HG03432 (cell line): Measurements from ENCODE around the gene DLG2.

Experiments
- ATAC-seq: cut with Tn5 transposase; IDR thresholded peaks from one replicate; pipeline ENCODE4 v1.9.1; 2021; ENCODE audit warnings: mild to moderate bottlenecking, moderate library complexity; ENCODE audit not compliant: unreplicated experiment

The DLG2 gene

GRCh38 chr11:83538286-83538685 is 2088.9 kb downstream of the DLG2 start:
- no peak for ATAC-seq

GRCh38 chr11:83537131-83537610 is 2090.0 kb downstream of the DLG2 start:
- ATAC-seq, result no peak

GRCh38 chr11:83533166-83533565 is 2094.0 kb downstream of the DLG2 start:
- ATAC-seq, result no peak

GRCh38 chr11:83528877-83529276 is 2098.3 kb downstream of the DLG2 start:
- no peak for ATAC-seq

GRCh38 chr11:83528225-83528624 is 2098.9 kb downstream of the DLG2 start:
- ATAC-seq, result no peak

- ATAC-seq, result no peak
Measured at GRCh38 chr11:83523676-83524075, 2103.5 kb downstream of the DLG2 start.

- no peak for ATAC-seq
Measured at GRCh38 chr11:83522911-83523310, 2104.2 kb downstream of the DLG2 start.

- ATAC-seq, result no peak
Measured at GRCh38 chr11:83521647-83522596, 2105.2 kb downstream of the DLG2 start.

- ATAC-seq, result no peak
Measured at GRCh38 chr11:83520849-83521248, 2106.3 kb downstream of the DLG2 start.

- ATAC-seq, result no peak
Measured at GRCh38 chr11:83511646-83512045, 2115.5 kb downstream of the DLG2 start.

GRCh38 chr11:83510530-83511460 is 2116.3 kb downstream of the DLG2 start:
- no peak for ATAC-seq

GRCh38 chr11:83508804-83509203 is 2118.3 kb downstream of the DLG2 start:
- no peak for ATAC-seq

GRCh38 chr11:83502041-83502440 is 2125.1 kb downstream of the DLG2 start:
- no peak for ATAC-seq

- no peak for ATAC-seq
Measured at GRCh38 chr11:83493917-83494316, 2133.2 kb downstream of the DLG2 start.

- ATAC-seq, result no peak
Measured at GRCh38 chr11:83493034-83493433, 2134.1 kb downstream of the DLG2 start.

GRCh38 chr11:83483808-83484207 is 2143.3 kb downstream of the DLG2 start:
- no peak for ATAC-seq

GRCh38 chr11:83480811-83481210 is 2146.3 kb downstream of the DLG2 start:
- no peak for ATAC-seq

- ATAC-seq, result no peak
Measured at GRCh38 chr11:83480251-83480650, 2146.9 kb downstream of the DLG2 start.

GRCh38 chr11:83477772-83478171 is 2149.4 kb downstream of the DLG2 start:
- ATAC-seq, result no peak

GRCh38 chr11:83475760-83476159 is 2151.4 kb downstream of the DLG2 start:
- ATAC-seq, result no peak

- ATAC-seq, result no peak
Measured at GRCh38 chr11:83473743-83474142, 2153.4 kb downstream of the DLG2 start.
